Fibroblast of lung (primary cell): Measurements from ENCODE around the gene GRIK1.

ENCODE experiments used
- EZH2 ChIP-seq: IDR thresholded peaks from 2 replicates; pipeline ENCODE4 v1.5.1; 2012; ENCODE audit warnings: low read length, control low read depth, mild to moderate bottlenecking; ENCODE audit errors: missing control alignments
- TF ChIP-seq, protein P1 (sequence below), 2 donors: IDR thresholded peaks in 1 of 2; conservative IDR thresholded peaks in 1 of 2; 1 replicate in 1 of 2; 2 replicates in 1 of 2; pipeline ENCODE4 v1.5.1; 2011 to 2012; ENCODE audit warnings: low read length in 2 of 2, control low read depth in 1 of 2, inconsistent platforms in 1 of 2, low read depth in 1 of 2, mild to moderate bottlenecking in 1 of 2

DNA sequence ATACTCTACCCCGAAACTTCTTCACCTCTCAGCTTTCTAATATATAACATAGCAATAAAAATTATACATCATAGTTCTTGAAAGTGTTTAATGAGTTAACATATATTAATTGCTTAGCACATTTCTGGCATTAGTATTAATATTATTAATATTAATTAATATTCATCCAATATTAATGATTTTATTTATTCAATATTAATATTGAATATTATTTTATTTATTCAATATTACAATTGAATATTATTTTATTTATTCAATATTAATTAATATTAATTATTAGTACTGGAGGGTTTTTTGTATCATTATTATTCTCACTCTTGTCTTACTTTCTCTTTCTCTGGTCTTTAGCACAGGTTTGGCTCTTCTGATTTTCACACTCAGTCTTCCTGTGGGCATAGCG is 105.2 kb downstream of the GRIK1 start:
- TF ChIP-seq, protein P1, sequence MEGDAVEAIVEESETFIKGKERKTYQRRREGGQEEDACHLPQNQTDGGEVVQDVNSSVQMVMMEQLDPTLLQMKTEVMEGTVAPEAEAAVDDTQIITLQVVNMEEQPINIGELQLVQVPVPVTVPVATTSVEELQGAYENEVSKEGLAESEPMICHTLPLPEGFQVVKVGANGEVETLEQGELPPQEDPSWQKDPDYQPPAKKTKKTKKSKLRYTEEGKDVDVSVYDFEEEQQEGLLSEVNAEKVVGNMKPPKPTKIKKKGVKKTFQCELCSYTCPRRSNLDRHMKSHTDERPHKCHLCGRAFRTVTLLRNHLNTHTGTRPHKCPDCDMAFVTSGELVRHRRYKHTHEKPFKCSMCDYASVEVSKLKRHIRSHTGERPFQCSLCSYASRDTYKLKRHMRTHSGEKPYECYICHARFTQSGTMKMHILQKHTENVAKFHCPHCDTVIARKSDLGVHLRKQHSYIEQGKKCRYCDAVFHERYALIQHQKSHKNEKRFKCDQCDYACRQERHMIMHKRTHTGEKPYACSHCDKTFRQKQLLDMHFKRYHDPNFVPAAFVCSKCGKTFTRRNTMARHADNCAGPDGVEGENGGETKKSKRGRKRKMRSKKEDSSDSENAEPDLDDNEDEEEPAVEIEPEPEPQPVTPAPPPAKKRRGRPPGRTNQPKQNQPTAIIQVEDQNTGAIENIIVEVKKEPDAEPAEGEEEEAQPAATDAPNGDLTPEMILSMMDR (conservative IDR thresholded peaks at IDR 0.05 in 1 of 2, IDR thresholded peaks at IDR 0.05 in 1 of 2; ENCODE audit: low read depth in 1 of 2, low read length in 2 of 2) = no peak
- TF ChIP-seq EZH2 = no peak
